ENCODE results near the gene PLET1. TPM values are rescaled to one million over a fixed set of nuclear protein-coding genes. Genes with fewer than 3 reads are reported as not detected.

PLET1 gene
- total and polyA plus RNA-seq, 4 donors = 0.15 TPM; not detected in 3

DNA sequence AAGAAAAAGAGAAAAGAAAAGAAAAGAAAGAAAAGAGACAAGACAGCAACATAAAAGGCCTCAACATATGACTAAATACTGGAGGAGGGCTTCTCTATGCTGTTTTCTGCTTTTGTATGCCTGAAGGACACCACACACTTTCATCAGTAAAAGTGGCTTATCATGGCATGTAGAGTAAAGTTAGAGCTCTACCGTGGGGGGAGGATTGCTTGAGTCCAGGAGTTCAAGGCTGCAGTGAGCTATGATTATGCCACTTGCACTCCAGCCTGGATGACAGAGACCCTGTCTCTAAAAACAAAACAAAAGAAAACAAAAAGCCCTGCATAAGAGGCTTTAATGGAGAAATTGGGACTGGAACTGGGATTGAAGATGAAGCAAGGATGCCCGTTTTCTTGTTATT lies 28.7 kb downstream of the PLET1 start:
- H3K36me3 ChIP-seq (ENCODE audit: control insufficient read depth, insufficient read depth, low read length) = peaks cover 17% of the 10 kb centered on the region
- no peak overlapping the region for H3K4me3 ChIP-seq (ENCODE audit: low read depth, low read length)
- WGBS (ENCODE audit: insufficient coverage) = 67% methylated on average over 1 of the region's 2 CpGs
- no peak for DNase-seq (ENCODE audit: low read depth in 4 of 6, low spot score in 6 of 6)
- H3K27ac ChIP-seq (ENCODE audit: low read depth, low read length) = no peak overlapping the region
- H3K9me3 ChIP-seq (ENCODE audit: control insufficient read depth, insufficient read depth, low read length) = no peaks in the 10 kb centered on the region
- no peaks in the 10 kb centered on the region for H3K27me3 ChIP-seq (ENCODE audit: control insufficient read depth, insufficient read depth, low read length)
- peaks cover 4% of the 10 kb centered on the region for H3K4me1 ChIP-seq (ENCODE audit: control insufficient read depth, insufficient read depth, low read length)

GRCh38 chr11:112229746-112230433 lies 30.8 kb downstream of the PLET1 start:
- Histone ChIP-seq H3K4me3 (ENCODE audit: low read depth, low read length) (no peak overlapping the region), H3K36me3 (ENCODE audit: control insufficient read depth, insufficient read depth, low read length) (peaks cover 5% of the 10 kb centered on the region), H3K9me3 (ENCODE audit: control insufficient read depth, insufficient read depth, low read length) (no peaks in the 10 kb centered on the region), H3K27me3 (ENCODE audit: control insufficient read depth, insufficient read depth, low read length) (no peaks in the 10 kb centered on the region), H3K27ac (ENCODE audit: low read depth, low read length) (no peak overlapping the region), H3K4me1 (ENCODE audit: control insufficient read depth, insufficient read depth, low read length) (peaks cover 8% of the 10 kb centered on the region)
- DNase-seq (ENCODE audit: low read depth in 4 of 6, low spot score in 6 of 6) = no peak
- no CpG with 5 or more reads among the region's 3 CpGs for WGBS (ENCODE audit: insufficient coverage)

DNA sequence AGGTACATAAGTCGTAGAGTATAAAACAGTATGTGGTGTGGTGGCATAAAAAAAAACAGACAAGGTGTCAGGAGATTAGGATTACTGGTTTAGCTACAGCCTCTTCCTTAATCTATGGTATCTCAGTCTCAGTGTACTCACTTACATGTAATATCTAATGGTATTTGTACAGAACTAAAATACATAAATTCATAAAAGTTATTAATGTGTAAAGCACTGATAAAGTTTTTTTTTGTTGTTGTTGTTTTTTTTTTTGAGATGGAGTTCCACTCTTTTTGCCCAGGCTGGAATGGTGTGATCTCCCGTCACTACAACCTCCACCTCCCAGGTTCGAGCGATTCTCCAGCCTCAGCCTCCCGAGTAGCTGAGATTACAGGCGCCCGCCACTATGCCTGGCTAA lies 31.5 kb downstream of the PLET1 start:
- DNase-seq (ENCODE audit: low read depth in 4 of 6, low spot score in 6 of 6) = no peak
- H3K4me1 ChIP-seq (ENCODE audit: control insufficient read depth, insufficient read depth, low read length) = peaks cover 8% of the 10 kb centered on the region
- no peaks in the 10 kb centered on the region for H3K27me3 ChIP-seq (ENCODE audit: control insufficient read depth, insufficient read depth, low read length)
- H3K36me3 ChIP-seq (ENCODE audit: control insufficient read depth, insufficient read depth, low read length) = peaks cover 5% of the 10 kb centered on the region
- no peak overlapping the region for H3K27ac ChIP-seq (ENCODE audit: low read depth, low read length)
- 83% methylated on average over 1 of the region's 7 CpGs for WGBS (ENCODE audit: insufficient coverage)
- no peaks in the 10 kb centered on the region for H3K9me3 ChIP-seq (ENCODE audit: control insufficient read depth, insufficient read depth, low read length)
- H3K4me3 ChIP-seq (ENCODE audit: low read depth, low read length) = no peak overlapping the region

DNA sequence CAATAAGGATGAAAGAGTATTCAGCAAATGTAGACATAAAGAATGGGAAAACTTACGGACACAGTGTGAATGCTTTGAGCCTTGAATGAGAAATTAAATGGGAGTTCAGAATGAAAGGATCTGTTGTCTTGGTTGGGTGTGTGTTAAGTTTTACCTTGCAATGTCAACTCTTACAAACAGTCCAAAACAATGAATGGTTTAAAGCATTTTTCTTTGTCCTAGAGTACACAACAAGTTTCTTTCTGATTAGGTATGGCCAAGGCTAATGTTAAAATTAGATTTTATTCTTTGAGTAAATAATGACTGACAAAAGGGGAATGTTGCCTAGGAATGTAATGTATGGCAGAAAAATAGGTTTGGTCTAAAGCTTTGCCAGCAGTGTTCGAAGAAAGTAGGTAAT lies 32.0 kb downstream of the PLET1 start:
- Histone ChIP-seq H3K36me3 (ENCODE audit: control insufficient read depth, insufficient read depth, low read length) (peaks cover 5% of the 10 kb centered on the region), H3K4me1 (ENCODE audit: control insufficient read depth, insufficient read depth, low read length) (peaks cover 8% of the 10 kb centered on the region), H3K27ac (ENCODE audit: low read depth, low read length) (no peak overlapping the region), H3K27me3 (ENCODE audit: control insufficient read depth, insufficient read depth, low read length) (no peaks in the 10 kb centered on the region), H3K4me3 (ENCODE audit: low read depth, low read length) (no peak overlapping the region), H3K9me3 (ENCODE audit: control insufficient read depth, insufficient read depth, low read length) (no peaks in the 10 kb centered on the region)
- WGBS (ENCODE audit: insufficient coverage) = 73% methylated on average over 1 of the region's 2 CpGs
- DNase-seq (ENCODE audit: low read depth in 4 of 6, low spot score in 6 of 6) = no peak

- peak in 1 of 6 donors; percentile 4 for DNase-seq (ENCODE audit: low read depth in 4 of 6, low spot score in 6 of 6)
- H3K9me3 ChIP-seq (ENCODE audit: control insufficient read depth, insufficient read depth, low read length) = no peaks in the 10 kb centered on the region
- H3K36me3 ChIP-seq (ENCODE audit: control insufficient read depth, insufficient read depth, low read length) = peaks cover 5% of the 10 kb centered on the region
- H3K27me3 ChIP-seq (ENCODE audit: control insufficient read depth, insufficient read depth, low read length) = no peaks in the 10 kb centered on the region
- peaks cover 8% of the 10 kb centered on the region for H3K4me1 ChIP-seq (ENCODE audit: control insufficient read depth, insufficient read depth, low read length)
- peak overlapping the region; percentile 96 for H3K27ac ChIP-seq (ENCODE audit: low read depth, low read length)
- WGBS (ENCODE audit: insufficient coverage) = no CpG with 5 or more reads among the region's 4 CpGs
- H3K4me3 ChIP-seq (ENCODE audit: low read depth, low read length) = peak overlapping the region; percentile 96
These were observed 33.2 kb downstream of the PLET1 start for GRCh38 chr11:112227471-112227870.

DNA sequence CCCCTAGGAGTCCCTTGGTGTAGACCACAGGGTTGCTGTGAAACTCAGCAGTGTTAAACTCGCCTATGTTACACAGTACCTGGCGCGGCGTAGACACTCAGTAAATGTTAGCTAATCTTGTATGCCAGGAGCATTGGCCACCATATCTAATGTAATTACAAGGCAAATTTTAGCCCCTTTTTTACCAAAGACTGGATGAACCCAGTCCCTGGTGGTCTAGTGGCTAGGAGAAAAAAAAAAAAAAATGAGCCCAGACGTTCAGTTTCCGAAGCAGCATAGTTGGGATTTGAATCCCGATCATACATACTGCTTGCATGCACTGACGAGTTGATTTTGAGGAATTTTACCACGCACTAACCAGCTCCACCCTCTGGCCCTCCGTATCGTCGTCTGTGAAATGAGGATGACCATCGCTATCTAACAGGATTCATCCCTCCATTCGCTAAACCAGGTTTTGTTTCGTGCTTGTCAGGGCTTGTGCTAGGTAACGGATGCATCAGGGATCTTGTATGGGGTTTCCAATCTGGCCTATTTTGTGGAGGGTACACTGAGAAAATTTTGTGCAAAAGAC lies 33.7 kb downstream of the PLET1 start:
- Histone ChIP-seq H3K4me1 (ENCODE audit: control insufficient read depth, insufficient read depth, low read length) (peaks cover 8% of the 10 kb centered on the region), H3K4me3 (ENCODE audit: low read depth, low read length) (peak overlapping the region; percentile 96), H3K9me3 (ENCODE audit: control insufficient read depth, insufficient read depth, low read length) (no peaks in the 10 kb centered on the region), H3K27me3 (ENCODE audit: control insufficient read depth, insufficient read depth, low read length) (no peaks in the 10 kb centered on the region), H3K36me3 (ENCODE audit: control insufficient read depth, insufficient read depth, low read length) (peaks cover 5% of the 10 kb centered on the region), H3K27ac (ENCODE audit: low read depth, low read length) (peak overlapping the region; percentile 96)
- peak in 4 of 6 donors; percentile 6 to 69 (median 12) for DNase-seq (ENCODE audit: low read depth in 4 of 6, low spot score in 6 of 6)
- 0% methylated on average over 8 of the region's 16 CpGs for WGBS (ENCODE audit: insufficient coverage)

GRCh38 chr11:112226062-112226830 lies 34.4 kb downstream of the PLET1 start, which contains the start of gene PTS:
Gene PTS (plus strand): TSS chr11:112226428. CDS start chr11:112226444, 16 bp downstream.
- Histone ChIP-seq H3K4me3 (ENCODE audit: low read depth, low read length) (peak within 1 kb of the TSS; percentile 96), H3K9me3 (ENCODE audit: control insufficient read depth, insufficient read depth, low read length) (no peaks in the 10 kb centered on the region), H3K27me3 (ENCODE audit: control insufficient read depth, insufficient read depth, low read length) (no peaks in the 10 kb centered on the region), H3K36me3 (ENCODE audit: control insufficient read depth, insufficient read depth, low read length) (peaks cover 5% of the 10 kb centered on the region), H3K27ac (ENCODE audit: low read depth, low read length) (peak within 1 kb of the TSS; percentile 96), H3K4me1 (ENCODE audit: control insufficient read depth, insufficient read depth, low read length) (peaks cover 8% of the 10 kb centered on the region)
- under 1% methylated on average over 70 of the region's 70 CpGs for WGBS (ENCODE audit: insufficient coverage)
- peak; percentile 79 to 97 (median 88) for DNase-seq (ENCODE audit: low read depth in 4 of 6, low spot score in 6 of 6)

DNA sequence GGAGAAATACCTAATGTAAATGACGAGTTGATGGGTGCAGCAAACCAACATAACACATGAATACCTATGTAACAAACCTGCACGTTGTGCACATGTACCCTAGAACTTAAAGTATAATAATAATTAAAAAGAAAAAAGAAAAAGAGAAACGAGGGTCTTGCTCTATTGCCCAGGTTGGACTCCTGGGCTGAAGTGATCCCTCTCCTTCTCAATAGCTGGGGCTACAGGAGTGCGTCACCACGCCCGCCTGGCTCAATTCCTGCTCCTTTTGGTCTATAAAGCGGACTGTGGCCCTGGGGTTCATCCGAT lies 35.0 kb downstream of the PLET1 start:
- Histone ChIP-seq H3K36me3 (ENCODE audit: control insufficient read depth, insufficient read depth, low read length) (peaks cover 5% of the 10 kb centered on the region), H3K27ac (ENCODE audit: low read depth, low read length) (peak overlapping the region; percentile 96), H3K4me1 (ENCODE audit: control insufficient read depth, insufficient read depth, low read length) (peaks cover 8% of the 10 kb centered on the region), H3K4me3 (ENCODE audit: low read depth, low read length) (peak overlapping the region; percentile 96), H3K9me3 (ENCODE audit: control insufficient read depth, insufficient read depth, low read length) (no peaks in the 10 kb centered on the region), H3K27me3 (ENCODE audit: control insufficient read depth, insufficient read depth, low read length) (no peaks in the 10 kb centered on the region)
- DNase-seq (ENCODE audit: low read depth in 4 of 6, low spot score in 6 of 6) = no peak
- 10% methylated on average over 5 of the region's 8 CpGs for WGBS (ENCODE audit: insufficient coverage)

GRCh38 chr11:112223754-112224532 lies 36.7 kb downstream of the PLET1 start:
- Histone ChIP-seq H3K36me3 (ENCODE audit: control insufficient read depth, insufficient read depth, low read length) (no peaks in the 10 kb centered on the region), H3K9me3 (ENCODE audit: control insufficient read depth, insufficient read depth, low read length) (no peaks in the 10 kb centered on the region), H3K4me3 (ENCODE audit: low read depth, low read length) (no peak overlapping the region), H3K4me1 (ENCODE audit: control insufficient read depth, insufficient read depth, low read length) (peaks cover 8% of the 10 kb centered on the region), H3K27me3 (ENCODE audit: control insufficient read depth, insufficient read depth, low read length) (no peaks in the 10 kb centered on the region), H3K27ac (ENCODE audit: low read depth, low read length) (no peak overlapping the region)
- no peak for DNase-seq (ENCODE audit: low read depth in 4 of 6, low spot score in 6 of 6)
- 92% methylated on average over 2 of the region's 5 CpGs for WGBS (ENCODE audit: insufficient coverage)
